K562 (cell line): Measurements from ENCODE around the gene TADA1. TPM values are rescaled to one million over a fixed set of nuclear protein-coding genes. Genes with fewer than 3 reads are reported as not detected.
A peak's percentile ranks its signal among the peaks of the same experiment; 100 is the strongest.

Source experiments
- ETS1 ChIP-seq: conservative IDR thresholded peaks from 2 replicates; pipeline ENCODE4 v1.6.1; 2011; ENCODE audit warnings: low read depth, mild to moderate bottlenecking, low read length; ENCODE audit not compliant: control insufficient read depth
- HIVEP1 ChIP-seq: fragments of 250-450 bp; sonication (Bioruptor Pico); IDR thresholded peaks from 2 replicates; pipeline ENCODE4 v1.4.0; 2020; ENCODE audit warnings: mild to moderate bottlenecking
- IRF2 ChIP-seq: sonication (generic); formaldehyde crosslinking; IDR thresholded peaks from 2 replicates; pipeline ENCODE4 v1.8.1; 2022; ENCODE audit warnings: mild to moderate bottlenecking, missing genetic modification reagents
- KDM1A ChIP-seq, 2 experiments: fragments of 450-650 bp; IDR thresholded peaks; 2 replicates each; pipeline ENCODE4 v1.6.1; 2016; ENCODE audit warnings: mild to moderate bottlenecking in 2 of 2
- KLF10 ChIP-seq: fragments of 250-450 bp; sonication (Bioruptor Pico); IDR thresholded peaks from 2 replicates; pipeline ENCODE4 v1.6.1; 2021; ENCODE audit warnings: matching md5 sums
- PTTG1 ChIP-seq: fragments of 450-650 bp; IDR thresholded peaks from 2 replicates; pipeline ENCODE4 v1.6.1; 2016; ENCODE audit warnings: low read depth, mild to moderate bottlenecking, missing genetic modification characterization, missing compliant biosample characterization
- SIN3A ChIP-seq, 2 experiments: fragments of 150-350 bp in 1 of 2; IDR thresholded peaks; 2 replicates each; pipeline ENCODE4 v1.6.1; 2011 to 2016; ENCODE audit warnings: borderline replicate concordance in 2 of 2, low read depth in 2 of 2, low read length in 2 of 2, mild to moderate bottlenecking in 2 of 2, moderate library complexity in 2 of 2; ENCODE audit not compliant: control insufficient read depth in 1 of 2
- SP1 ChIP-seq: sonication (generic); formaldehyde crosslinking; IDR thresholded peaks from 2 replicates; pipeline ENCODE4 v1.8.1; 2022; ENCODE audit warnings: mild to moderate bottlenecking, missing genetic modification reagents
- SREBF2 ChIP-seq: sonication (generic); formaldehyde crosslinking; IDR thresholded peaks from 2 replicates; pipeline ENCODE4 v1.4.0; 2020; ENCODE audit warnings: mild to moderate bottlenecking, missing genetic modification reagents
- SRSF7 ChIP-seq: fragments of 200-400 bp; formaldehyde crosslinking; optimal IDR thresholded peaks from 2 replicates; pipeline ENCODE3; 2017; ENCODE audit warnings: mild to moderate bottlenecking, low read depth, low read length
- USF2 ChIP-seq: sonication (generic); formaldehyde crosslinking; IDR thresholded peaks from 2 replicates; pipeline ENCODE4 v1.5.0; 2020; ENCODE audit warnings: missing genetic modification reagents
- YY1 ChIP-seq, 3 experiments: IDR thresholded peaks; 2 replicates each; pipeline ENCODE4 v1.6.1; 2011; ENCODE audit warnings: low read length in 2 of 3, mild to moderate bottlenecking in 2 of 3, moderate library complexity in 2 of 3, borderline replicate concordance in 1 of 3, control low read depth in 1 of 3, low read depth in 1 of 3; ENCODE audit not compliant: insufficient read depth in 3 of 3, insufficient replicate concordance in 2 of 3, control insufficient read depth in 1 of 3, insufficient read length in 1 of 3; ENCODE audit errors: extremely low read depth in 1 of 3
- ZNF134 ChIP-seq: fragments of 250-450 bp; sonication (Bioruptor Pico); conservative IDR thresholded peaks from 2 replicates; pipeline ENCODE4 v1.4.0; 2020
- ZNF23 ChIP-seq: fragments of 250-450 bp; sonication (Bioruptor Pico); IDR thresholded peaks from 2 replicates; pipeline ENCODE4 v1.4.0; 2020; ENCODE audit warnings: mild to moderate bottlenecking
- ZNF609 ChIP-seq: sonication (generic); formaldehyde crosslinking; IDR thresholded peaks from 2 replicates; pipeline ENCODE4 v1.8.1; 2023; ENCODE audit warnings: missing genetic modification reagents, mild to moderate bottlenecking, borderline replicate concordance
- ZNF699 ChIP-seq: fragments of 250-450 bp; sonication (Bioruptor Pico); IDR thresholded peaks from 2 replicates; pipeline ENCODE4 v1.8.0; 2021; ENCODE audit warnings: mild to moderate bottlenecking, moderate library complexity; ENCODE audit not compliant: insufficient replicate concordance
- ZNF830 ChIP-seq: fragments of 250-450 bp; sonication (Bioruptor Pico); IDR thresholded peaks from 2 replicates; pipeline ENCODE4 v1.5.0; 2021; ENCODE audit warnings: mild to moderate bottlenecking
- polyA plus RNA-seq, 8 experiments: library from polyadenylated mRNA; depleted of rRNA in 4 of 8; stranded (reverse) in 5 of 8; unstranded in 3 of 8; fragments of >200 nt; fragmentation: Nextera tagmentation in 2 of 8; fragmentation: Illumina TruSeq in 1 of 8; extraction: Ambion mirVana in 2 of 8; extraction: Trizol in 1 of 8; gene quantifications; 2 replicates each; pipeline versions ENCODE4 v1.2.1 to v1.2.3, GENCODE V29; 2011 to 2014; ENCODE audit warnings: inconsistent platforms in 1 of 8, missing spikeins in 1 of 8
- total RNA-seq, 7 experiments: library from RNA; depleted of rRNA in 6 of 7; stranded (reverse); fragments of >200 nt in 6 of 7; fragmentation: Illumina TruSeq in 2 of 7; extraction: Trizol in 2 of 7; gene quantifications; 2 replicates each; pipeline versions ENCODE4 v1.2.1 to v1.2.3, GENCODE V29; 2011 to 2021; ENCODE audit warnings: low replicate concordance in 1 of 7

The TADA1 gene
- total and polyA plus RNA-seq, 9 of the 15 experiments (the other 6 are each of a cell fraction or from before 2014, with no cell fraction given), result 15.9 to 76.5 (median 28.7) TPM

GRCh38 chr1:166839600-166840308 is 36.3 kb downstream of the TADA1 start (continued):
- TF ChIP-seq SRSF7 (no peak), KLF10 (no peak), KDM1A (IDR thresholded peaks at IDR 0.05) (no peak), YY1 (IDR thresholded peaks at IDR 0.05; ENCODE audit: borderline replicate concordance in 1 of 3, control insufficient read depth in 1 of 3, extremely low read depth in 1 of 3, insufficient read depth in 3 of 3, insufficient read length in 1 of 3, insufficient replicate concordance in 2 of 3, low read depth in 1 of 3, low read length in 2 of 3) (peak; percentile 22 to 66 (median 34)), SP1 (CRISPR knock-in tag) (no peak), ETS1 (no peak), ZNF23 (CRISPR knock-in tag) (no peak), ZNF134 (CRISPR knock-in tag) (no peak), ZNF830 (no peak), ZNF609 (CRISPR knock-in tag) (no peak), SREBF2 (CRISPR knock-in tag) (no peak), SIN3A (IDR thresholded peaks at IDR 0.05; ENCODE audit: borderline replicate concordance in 2 of 2, control insufficient read depth in 1 of 2, low read depth in 2 of 2, low read length in 2 of 2) (peak in 1 of 2 experiments; percentile 23; a peak in 1 of 4 replicates), HIVEP1 (CRISPR knock-in tag) (no peak), USF2 (CRISPR knock-in tag) (no peak), IRF2 (no peak), ZNF699 (CRISPR knock-in tag) (no peak), PTTG1 (no peak)
